ENCODE measurements around the gene MSH5.

GRCh38 chr6:31797588-31797987 is 57.8 kb downstream of the MSH5 start:
- TF ChIP-seq, protein P1, sequence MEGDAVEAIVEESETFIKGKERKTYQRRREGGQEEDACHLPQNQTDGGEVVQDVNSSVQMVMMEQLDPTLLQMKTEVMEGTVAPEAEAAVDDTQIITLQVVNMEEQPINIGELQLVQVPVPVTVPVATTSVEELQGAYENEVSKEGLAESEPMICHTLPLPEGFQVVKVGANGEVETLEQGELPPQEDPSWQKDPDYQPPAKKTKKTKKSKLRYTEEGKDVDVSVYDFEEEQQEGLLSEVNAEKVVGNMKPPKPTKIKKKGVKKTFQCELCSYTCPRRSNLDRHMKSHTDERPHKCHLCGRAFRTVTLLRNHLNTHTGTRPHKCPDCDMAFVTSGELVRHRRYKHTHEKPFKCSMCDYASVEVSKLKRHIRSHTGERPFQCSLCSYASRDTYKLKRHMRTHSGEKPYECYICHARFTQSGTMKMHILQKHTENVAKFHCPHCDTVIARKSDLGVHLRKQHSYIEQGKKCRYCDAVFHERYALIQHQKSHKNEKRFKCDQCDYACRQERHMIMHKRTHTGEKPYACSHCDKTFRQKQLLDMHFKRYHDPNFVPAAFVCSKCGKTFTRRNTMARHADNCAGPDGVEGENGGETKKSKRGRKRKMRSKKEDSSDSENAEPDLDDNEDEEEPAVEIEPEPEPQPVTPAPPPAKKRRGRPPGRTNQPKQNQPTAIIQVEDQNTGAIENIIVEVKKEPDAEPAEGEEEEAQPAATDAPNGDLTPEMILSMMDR (IDR thresholded peaks at IDR 0.05; ENCODE audit: low read length), result no peak
- TF ChIP-seq EZH2 (IDR thresholded peaks at IDR 0.05; ENCODE audit: borderline replicate concordance, low read length), result no peak

All from OCI-LY1 (cell line).